ENCODE measurements around the gene PLPP4.

GRCh38 chr10:120614680-120615079, 157.7 kb downstream of the PLPP4 start:
- TF ChIP-seq CTCF (IDR thresholded peaks at IDR 0.05) (no peak), POLR2A (IDR thresholded peaks at IDR 0.05) (no peak)
